ENCODE measurements around the gene CABP1. TPM values are rescaled to one million over a fixed set of nuclear protein-coding genes. Genes with fewer than 3 reads are reported as not detected.

CABP1 gene
- total and polyA plus RNA-seq, 2 donors (not counting 3 experiments of a cell fraction or from before 2014, with no cell fraction given), result 0.07 to 0.31 TPM

DNA sequence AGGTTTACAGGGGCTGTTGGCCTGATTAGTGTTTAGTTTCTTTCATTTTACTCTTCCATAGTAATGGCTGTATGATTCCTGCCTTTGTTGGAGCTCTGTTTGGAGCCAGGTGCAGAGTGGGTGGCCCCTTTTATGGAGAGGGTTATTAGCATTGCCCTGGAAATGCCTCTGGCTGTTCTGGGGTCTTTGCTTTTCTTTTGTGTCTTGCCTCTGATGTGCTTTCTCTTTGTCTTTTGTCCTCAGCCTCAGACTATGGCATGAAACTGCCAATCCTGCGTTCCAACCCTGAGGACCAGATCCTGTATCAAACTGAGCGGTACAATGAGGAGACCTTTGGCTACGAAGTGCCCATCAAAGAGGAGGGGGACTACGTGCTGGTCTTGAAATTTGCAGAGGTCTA, 53.4 kb downstream of the CABP1 start:
- no TSS peak for BruUV-seq (replicated peaks)

More for the DNA sequence above, 53.4 kb downstream of the CABP1 start:
- dilution Hi-C loops (cut with MboI; ENCODE audit: extremely low pct_ligation_motif_present, low sequenced_read_pairs), result no loop called here
- Histone ChIP-seq H3K9me1 (replicated peaks; ENCODE audit: control insufficient read depth, extremely low read depth, insufficient read depth, low read length) (no peaks in the 10 kb centered on the region), H3K4me1 (ENCODE audit: control insufficient read depth, extremely low read depth, insufficient read depth, low read length) (peaks cover 33% of the 10 kb centered on the region), H3K27me3 (ENCODE audit: control insufficient read depth in 2 of 2, insufficient read depth in 2 of 2, low read length in 2 of 2) (no peaks in the 10 kb centered on the region), H3K79me2 (ENCODE audit: control insufficient read depth, insufficient read depth, low read length) (peaks cover 42% of the 10 kb centered on the region), H3K9me3 (replicated peaks; ENCODE audit: control insufficient read depth, insufficient read depth, low read length) (no peaks in the 10 kb centered on the region), H2AFZ (ENCODE audit: low read depth, low read length) (no peak overlapping the region), H3K4me3 (replicated peaks in 1 of 3; ENCODE audit: insufficient read depth in 1 of 3, low read depth in 1 of 3, low read length in 3 of 3) (no peak overlapping the region), H3K27ac (ENCODE audit: insufficient read depth, low read depth, low read length) (no peak overlapping the region), H3K36me3 (ENCODE audit: control insufficient read depth in 2 of 2, extremely low read depth in 1 of 2, insufficient read depth in 2 of 2, low read length in 2 of 2) (peaks cover 20 to 21% of the 10 kb centered on the region in 2 experiments), H4K20me1 (replicated peaks; ENCODE audit: control insufficient read depth, extremely low read depth, insufficient read depth, low read length) (no peaks in the 10 kb centered on the region), H3K4me2 (ENCODE audit: insufficient read depth, low read length) (no peak overlapping the region), H3K9ac (replicated peaks; ENCODE audit: extremely low read depth, insufficient read depth, low read length) (no peak overlapping the region)
- DNase-seq (ENCODE audit: low read depth, low spot score) (no peak), FAIRE-seq (no peak)
- intact Hi-C loops (cut with micrococcal nuclease), result no loop called here
- CTCF ChIA-PET, result no interaction called here
- TF ChIP-seq JUN (IDR thresholded peaks at IDR 0.05; ENCODE audit: borderline replicate concordance, insufficient read depth, insufficient read length, low read depth) (no peak), POLR2AphosphoS5 (IDR thresholded peaks at IDR 0.05; ENCODE audit: insufficient read depth, low read depth, low read length) (no peak), EZH2 (IDR thresholded peaks at IDR 0.05; ENCODE audit: borderline replicate concordance, low read depth, low read length, severe bottlenecking) (no peak), FOS (IDR thresholded peaks at IDR 0.05; ENCODE audit: borderline replicate concordance, insufficient read depth, low read length) (no peak), GATA2 (IDR thresholded peaks at IDR 0.05; ENCODE audit: insufficient read depth, insufficient read length, low read depth, low read length) (no peak), MYC (IDR thresholded peaks at IDR 0.05; ENCODE audit: low read depth, low read length) (no peak), POLR2A (IDR thresholded peaks at IDR 0.05; ENCODE audit: low read depth, low read length) (no peak)
- TF ChIP-seq, protein P1, sequence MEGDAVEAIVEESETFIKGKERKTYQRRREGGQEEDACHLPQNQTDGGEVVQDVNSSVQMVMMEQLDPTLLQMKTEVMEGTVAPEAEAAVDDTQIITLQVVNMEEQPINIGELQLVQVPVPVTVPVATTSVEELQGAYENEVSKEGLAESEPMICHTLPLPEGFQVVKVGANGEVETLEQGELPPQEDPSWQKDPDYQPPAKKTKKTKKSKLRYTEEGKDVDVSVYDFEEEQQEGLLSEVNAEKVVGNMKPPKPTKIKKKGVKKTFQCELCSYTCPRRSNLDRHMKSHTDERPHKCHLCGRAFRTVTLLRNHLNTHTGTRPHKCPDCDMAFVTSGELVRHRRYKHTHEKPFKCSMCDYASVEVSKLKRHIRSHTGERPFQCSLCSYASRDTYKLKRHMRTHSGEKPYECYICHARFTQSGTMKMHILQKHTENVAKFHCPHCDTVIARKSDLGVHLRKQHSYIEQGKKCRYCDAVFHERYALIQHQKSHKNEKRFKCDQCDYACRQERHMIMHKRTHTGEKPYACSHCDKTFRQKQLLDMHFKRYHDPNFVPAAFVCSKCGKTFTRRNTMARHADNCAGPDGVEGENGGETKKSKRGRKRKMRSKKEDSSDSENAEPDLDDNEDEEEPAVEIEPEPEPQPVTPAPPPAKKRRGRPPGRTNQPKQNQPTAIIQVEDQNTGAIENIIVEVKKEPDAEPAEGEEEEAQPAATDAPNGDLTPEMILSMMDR (IDR thresholded peaks at IDR 0.05; ENCODE audit: extremely low read depth in 1 of 2, insufficient read depth in 1 of 2, low read depth in 1 of 2, low read length in 2 of 2), result no peak
- TF ChIP-seq, protein P2, sequence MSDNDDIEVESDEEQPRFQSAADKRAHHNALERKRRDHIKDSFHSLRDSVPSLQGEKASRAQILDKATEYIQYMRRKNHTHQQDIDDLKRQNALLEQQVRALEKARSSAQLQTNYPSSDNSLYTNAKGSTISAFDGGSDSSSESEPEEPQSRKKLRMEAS (IDR thresholded peaks at IDR 0.05; ENCODE audit: insufficient read depth, insufficient read length), result no peak
- POLR2A ChIA-PET, result no interaction called here

Data from endothelial cell of umbilical vein (primary cell).